DMS 273 (cell line): ENCODE data around the gene CAMP.
"Not testable (repeated sequence)": the region's sequence is repeated elsewhere in the genome, so short reads cannot be mapped to it uniquely, and the experiment has no call there.

Experiments
- DNase-seq: peaks from one replicate; lab custom pipeline; 2025; ENCODE audit not compliant: unreplicated experiment; lab: John Stamatoyannopoulos, UW

The CAMP gene

GRCh38 chr3:48222616-48223513 lies at the start of gene CAMP:
CAMP (plus strand) TSS chr3:48223495; CDS start chr3:48223512, 17 bp downstream.
- peak; percentile 8 for DNase-seq

GRCh38 chr3:48178072-48178471 lies 45.2 kb upstream of the CAMP start:
- DNase-seq = no peak

DNA sequence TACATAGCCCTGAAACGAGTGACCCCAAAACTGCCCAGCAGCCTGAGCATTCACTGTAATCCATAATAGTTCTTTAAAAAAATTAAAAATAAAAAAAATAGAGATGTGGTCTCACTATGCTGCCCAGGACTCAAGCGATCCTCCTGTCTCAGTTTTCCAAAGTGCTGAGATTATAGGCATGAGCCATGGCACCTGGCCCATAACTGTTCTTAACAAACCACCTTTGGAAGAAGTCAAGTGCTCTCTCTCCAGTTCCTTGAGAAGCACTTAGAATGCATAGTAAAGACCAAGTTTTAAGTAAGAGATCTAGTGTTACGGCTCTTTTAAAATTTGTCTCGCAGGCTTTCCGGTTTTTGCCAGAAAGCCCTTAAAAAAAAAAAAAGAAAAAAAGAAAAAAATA lies 43.3 kb upstream of the CAMP start:
- no peak for DNase-seq

DNA sequence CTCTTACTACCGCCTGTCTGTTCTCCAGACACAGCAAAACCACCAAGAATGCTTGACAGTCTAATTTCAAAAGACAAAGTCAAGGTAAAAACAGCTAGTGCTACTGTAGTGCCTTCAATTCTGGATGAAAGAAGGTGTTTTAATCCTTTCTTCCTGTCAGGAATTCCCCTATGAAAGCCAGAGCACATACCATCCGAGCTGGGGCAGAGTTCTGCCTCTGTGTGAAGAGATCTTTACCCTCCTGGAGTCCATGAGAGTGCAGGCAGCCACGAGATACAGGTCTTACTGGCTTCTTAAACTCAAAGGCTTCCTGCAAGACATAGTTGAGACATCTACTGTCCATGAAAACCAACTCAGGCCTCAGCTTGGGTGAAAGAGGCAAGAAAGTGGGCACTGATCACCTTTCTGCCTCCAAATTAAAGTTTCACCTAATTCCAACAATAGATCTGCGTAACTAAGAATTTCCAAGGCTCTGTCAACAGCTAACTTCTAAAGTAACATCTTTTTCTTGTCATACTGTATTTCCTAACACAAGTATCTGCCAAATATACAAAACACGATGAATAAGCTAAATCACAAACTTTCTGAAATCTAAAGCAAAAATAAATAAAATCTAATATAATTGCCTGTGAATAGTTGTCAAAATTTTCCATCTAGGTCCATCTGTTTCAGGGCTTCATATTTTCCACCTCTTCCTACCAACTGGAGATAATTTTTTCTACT lies 42.6 kb upstream of the CAMP start:
- no peak for DNase-seq

DNA sequence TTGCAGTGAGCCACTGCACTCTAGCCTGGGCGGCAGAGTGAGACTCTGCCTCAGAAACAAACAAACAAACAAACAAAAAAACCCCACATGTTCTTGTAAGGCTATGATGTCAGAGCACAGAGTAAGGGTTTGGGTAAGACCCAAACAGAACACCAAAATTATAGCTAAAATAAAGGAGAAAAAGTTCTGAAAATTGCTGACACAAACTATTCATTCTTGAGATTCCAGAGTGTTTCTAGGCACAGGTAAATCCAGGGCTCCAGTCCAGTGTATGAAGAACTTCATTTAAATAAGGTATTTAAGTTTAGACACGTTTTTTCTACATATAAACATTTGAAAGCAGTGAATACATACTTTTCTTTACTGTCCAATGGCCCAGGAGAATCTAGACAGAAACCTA lies 39.0 kb upstream of the CAMP start:
- DNase-seq = no peak

- no peak for DNase-seq
These were observed 38.2 kb upstream of the CAMP start for GRCh38 chr3:48185129-48185528.

DNA sequence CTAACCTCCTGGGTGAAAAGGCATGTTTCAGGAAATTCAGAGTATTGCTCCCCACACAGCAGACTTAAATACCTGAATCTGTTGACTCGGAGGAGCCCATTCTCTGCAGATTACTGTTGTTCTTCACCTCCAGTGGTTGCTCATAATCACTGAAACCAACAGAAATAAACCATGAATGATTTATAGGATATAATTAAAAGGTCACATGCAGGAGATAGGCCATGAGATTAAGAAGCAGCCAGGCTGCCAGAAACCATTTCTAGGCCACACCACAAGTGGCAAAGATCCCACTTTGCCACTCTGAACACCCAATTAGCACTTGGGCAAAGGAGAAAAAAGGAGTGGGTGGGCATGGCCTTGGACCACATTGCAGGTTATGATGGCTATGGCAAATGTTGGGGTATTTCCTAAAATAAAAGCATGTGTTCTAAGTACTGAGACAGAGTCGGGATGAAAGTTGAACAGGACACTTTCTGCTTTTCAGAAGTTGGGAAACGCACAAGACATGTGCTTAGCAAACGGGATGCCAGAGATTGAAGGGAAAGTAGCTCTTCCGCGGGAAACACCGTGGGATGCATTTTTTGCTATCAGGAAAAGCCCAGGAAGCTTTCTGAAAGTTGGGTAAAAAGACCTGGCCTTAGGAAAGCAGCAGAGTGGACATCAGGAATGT lies 36.5 kb upstream of the CAMP start:
- DNase-seq = peak; percentile 38

DNA sequence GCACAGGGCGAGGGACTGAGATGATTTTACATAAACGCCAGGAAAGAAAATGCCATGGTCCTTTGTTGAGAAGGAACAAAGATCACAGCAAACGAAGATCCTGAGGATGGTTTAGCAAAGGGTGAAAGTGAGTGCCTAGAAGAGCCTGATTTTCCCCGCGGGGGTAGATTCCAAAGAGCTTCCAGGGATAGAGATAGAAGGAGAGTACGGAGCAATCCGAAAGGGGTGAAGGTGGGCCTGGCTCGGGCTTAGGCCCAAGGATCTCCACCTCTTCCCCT lies 36.1 kb upstream of the CAMP start:
- peak; percentile 38 for DNase-seq

GRCh38 chr3:48187579-48188265 lies 35.6 kb upstream of the CAMP start:
- no peak for DNase-seq

- DNase-seq = peak; percentile 98
These were observed 34.8 kb upstream of the CAMP start, which contains the start of gene CDC25A for GRCh38 chr3:48188266-48189201. CDC25A (minus strand) TSS chr3:48188417; CDS start chr3:48187947, 470 bp downstream.

DNA sequence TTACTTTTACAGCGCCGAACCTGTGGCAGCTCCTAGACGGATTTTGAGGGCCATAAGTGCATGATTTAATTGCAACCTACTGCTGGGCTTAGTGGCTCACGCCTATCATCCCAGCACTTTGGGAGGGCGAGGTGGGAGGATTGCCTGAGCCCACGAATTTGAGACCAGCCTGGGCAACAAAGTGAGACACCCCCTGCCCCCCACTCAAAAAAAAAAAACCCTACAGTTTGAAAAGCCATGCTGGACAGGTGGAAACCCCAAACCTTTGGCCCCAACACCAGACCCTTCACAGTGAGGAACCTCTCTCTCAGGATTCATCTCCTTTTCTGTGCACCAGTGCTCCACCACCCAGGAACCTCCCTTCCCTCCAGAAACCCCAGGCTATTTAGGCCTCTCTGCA lies 34.0 kb upstream of the CAMP start:
- DNase-seq = no peak

GRCh38 chr3:48190911-48191310 lies 32.4 kb upstream of the CAMP start:
- no peak for DNase-seq

- peak; percentile 83 for DNase-seq
These were observed 28.7 kb upstream of the CAMP start for GRCh38 chr3:48194446-48195071.

DNA sequence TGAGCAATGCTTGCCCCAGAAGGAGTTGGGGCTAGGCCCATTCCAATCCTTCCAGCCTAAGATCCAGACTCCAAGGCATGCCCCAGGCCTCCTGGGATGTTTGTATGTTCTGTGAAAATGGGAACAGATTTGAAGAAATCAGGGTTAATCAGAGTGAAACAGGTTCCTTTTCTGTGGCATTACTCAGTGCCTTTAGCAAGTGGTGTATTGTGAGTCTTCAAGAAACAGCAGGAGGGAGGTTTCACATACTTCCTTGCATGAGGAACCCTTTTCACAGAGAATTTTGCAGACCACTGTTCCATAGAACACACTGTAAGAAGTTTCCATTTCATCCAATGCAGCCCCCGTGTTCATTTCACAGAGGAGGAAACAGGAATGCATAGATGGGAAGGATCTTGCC lies 26.7 kb upstream of the CAMP start:
- DNase-seq = no peak

GRCh38 chr3:48199117-48199516 lies 24.2 kb upstream of the CAMP start:
- DNase-seq = no peak

GRCh38 chr3:48202632-48203031 lies 20.7 kb upstream of the CAMP start:
- no peak for DNase-seq

- no peak for DNase-seq
These were observed 15.2 kb upstream of the CAMP start for GRCh38 chr3:48208076-48208475.

DNA sequence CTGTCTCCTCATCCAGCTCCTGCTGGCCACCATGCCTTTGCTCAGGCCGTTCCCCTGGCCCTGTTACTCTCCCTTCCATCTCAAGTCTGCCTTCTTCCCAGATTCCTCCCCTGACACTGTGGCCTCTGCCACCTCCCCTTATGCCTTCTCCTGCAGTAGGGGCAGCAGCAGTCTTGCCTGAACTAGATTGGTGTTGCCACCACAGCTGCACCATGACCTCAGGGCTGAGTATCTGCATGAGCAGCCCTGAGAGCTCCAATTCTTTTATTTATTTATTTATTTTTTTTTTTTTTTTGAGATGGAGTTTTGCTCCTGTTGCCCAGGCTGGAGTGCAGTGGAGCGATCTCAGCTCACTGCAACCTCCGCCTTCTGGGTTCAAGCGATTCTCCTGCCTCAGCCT lies 13.8 kb upstream of the CAMP start:
- DNase-seq = no peak

- DNase-seq = not testable (repeated sequence)
These were observed 12.8 kb upstream of the CAMP start for GRCh38 chr3:48210534-48210933.

GRCh38 chr3:48211776-48212175 lies 11.5 kb upstream of the CAMP start:
- DNase-seq = not testable (repeated sequence)
